Brain microvascular endothelial cell (primary cell): ENCODE data around the gene SPATA9.
A peak's percentile ranks its signal among the peaks of the same experiment; 100 is the strongest.

Experiments
- DNase-seq: peaks from one replicate; pipeline ENCODE4 v3.0.0-alpha.2; 2020
- H3K27ac ChIP-seq: fragments of 250-450 bp; sonication (Bioruptor Pico); 2 replicates; pipeline ENCODE4 v1.5.1; 2020; ENCODE audit warnings: mild to moderate bottlenecking, moderate library complexity
- H3K27me3 ChIP-seq: fragments of 250-450 bp; sonication (Bioruptor Pico); replicated peaks from 2 replicates; pipeline ENCODE4 v1.5.1; 2020; ENCODE audit warnings: mild to moderate bottlenecking
- H3K36me3 ChIP-seq: fragments of 250-450 bp; sonication (Bioruptor Pico); replicated peaks from 2 replicates; pipeline ENCODE4 v1.5.1; 2020; ENCODE audit warnings: mild to moderate bottlenecking
- H3K4me3 ChIP-seq: 2 replicates; pipeline ENCODE4 v1.5.1; 2011; ENCODE audit warnings: low read depth, mild to moderate bottlenecking, control low read depth, low read length, moderate library complexity
- in situ Hi-C: cut with HindIII; loops from 2 replicates; pipeline ENCODE4 v1.10.0; 2017; ENCODE audit warnings: low sequenced_read_pairs, low pct_ligation_motif_present
- TF ChIP-seq, protein P1 (sequence below): IDR thresholded peaks from 2 replicates; pipeline ENCODE4 v1.5.1; 2011; ENCODE audit warnings: low read depth, mild to moderate bottlenecking, moderate library complexity, low read length, control low read depth, inconsistent platforms; ENCODE audit errors: missing control alignments

Gene SPATA9

DNA sequence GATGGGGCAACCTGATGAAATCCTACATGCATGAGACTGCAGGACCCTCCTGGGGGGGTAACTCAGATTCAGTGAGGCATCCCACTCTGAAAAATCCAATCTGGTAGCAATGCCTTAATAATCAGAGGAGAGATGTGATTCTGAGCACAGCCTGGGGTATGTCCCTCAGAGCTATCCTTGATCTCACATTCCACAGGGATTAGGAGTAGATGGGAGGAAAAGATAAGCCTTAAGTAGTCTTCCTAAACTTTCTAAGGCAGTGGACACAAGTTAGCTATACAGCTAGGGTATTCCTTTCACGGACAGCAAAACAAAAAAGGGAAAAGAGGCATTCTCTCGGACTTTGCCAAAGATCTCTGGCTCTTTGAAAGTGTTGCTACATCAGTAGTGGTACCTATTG, 3.9 kb upstream of the SPATA9 start:
- Histone ChIP-seq H3K4me3 (no peak overlapping the region), H3K36me3 (no peaks in the 10 kb centered on the region), H3K27me3 (no peaks in the 10 kb centered on the region), H3K27ac (no peak overlapping the region)
- TF ChIP-seq, protein P1, sequence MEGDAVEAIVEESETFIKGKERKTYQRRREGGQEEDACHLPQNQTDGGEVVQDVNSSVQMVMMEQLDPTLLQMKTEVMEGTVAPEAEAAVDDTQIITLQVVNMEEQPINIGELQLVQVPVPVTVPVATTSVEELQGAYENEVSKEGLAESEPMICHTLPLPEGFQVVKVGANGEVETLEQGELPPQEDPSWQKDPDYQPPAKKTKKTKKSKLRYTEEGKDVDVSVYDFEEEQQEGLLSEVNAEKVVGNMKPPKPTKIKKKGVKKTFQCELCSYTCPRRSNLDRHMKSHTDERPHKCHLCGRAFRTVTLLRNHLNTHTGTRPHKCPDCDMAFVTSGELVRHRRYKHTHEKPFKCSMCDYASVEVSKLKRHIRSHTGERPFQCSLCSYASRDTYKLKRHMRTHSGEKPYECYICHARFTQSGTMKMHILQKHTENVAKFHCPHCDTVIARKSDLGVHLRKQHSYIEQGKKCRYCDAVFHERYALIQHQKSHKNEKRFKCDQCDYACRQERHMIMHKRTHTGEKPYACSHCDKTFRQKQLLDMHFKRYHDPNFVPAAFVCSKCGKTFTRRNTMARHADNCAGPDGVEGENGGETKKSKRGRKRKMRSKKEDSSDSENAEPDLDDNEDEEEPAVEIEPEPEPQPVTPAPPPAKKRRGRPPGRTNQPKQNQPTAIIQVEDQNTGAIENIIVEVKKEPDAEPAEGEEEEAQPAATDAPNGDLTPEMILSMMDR = no peak
- in situ Hi-C loops = no loop called here
- no peak for DNase-seq

GRCh38 chr5:95684361-95684760, 1.6 kb upstream of the SPATA9 start:
- in situ Hi-C loops = no loop called here
- no peak overlapping the region for H3K4me3 ChIP-seq
- H3K36me3 ChIP-seq = no peaks in the 10 kb centered on the region
- TF ChIP-seq, protein P1 = no peak
- no peak overlapping the region for H3K27ac ChIP-seq
- DNase-seq = no peak
- no peaks in the 10 kb centered on the region for H3K27me3 ChIP-seq

DNA sequence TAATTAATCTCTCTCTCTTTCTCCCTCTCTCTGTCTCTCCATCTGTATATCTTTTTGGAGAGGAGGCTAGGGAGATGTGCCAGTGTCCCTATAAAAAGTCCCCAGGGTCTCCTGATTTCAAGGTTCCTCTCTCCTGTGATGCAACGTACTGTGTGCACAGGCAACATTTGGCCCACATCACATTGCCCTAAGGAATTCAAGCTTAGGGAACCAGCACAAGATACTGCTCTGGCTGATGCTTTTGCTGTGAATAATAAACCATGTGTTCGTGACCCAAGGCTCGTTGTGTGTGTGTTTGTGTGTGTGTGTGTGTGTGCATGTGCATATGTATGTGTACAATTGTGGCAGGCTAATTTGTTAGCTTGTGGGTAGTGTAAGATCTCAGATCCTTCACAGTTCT, 9.7 kb downstream of the SPATA9 start:
- in situ Hi-C loops = loop anchor here (25.0 kb wide), 1 partner anchor 164 kb away; no protein-coding TSS in a partner anchor
- TF ChIP-seq, protein P1 = no peak
- H3K36me3 ChIP-seq = no peaks in the 10 kb centered on the region
- DNase-seq = peak; percentile 7
- H3K27ac ChIP-seq = no peak overlapping the region
- H3K27me3 ChIP-seq = no peaks in the 10 kb centered on the region
- H3K4me3 ChIP-seq = no peak overlapping the region

- H3K27ac ChIP-seq = no peak overlapping the region
- in situ Hi-C loops = loop anchor here (25.0 kb wide), 1 partner anchor 165 kb away; no protein-coding TSS in a partner anchor
- DNase-seq = no peak
- H3K36me3 ChIP-seq = no peaks in the 10 kb centered on the region
- no peak overlapping the region for H3K4me3 ChIP-seq
- TF ChIP-seq, protein P1 = no peak
- no peaks in the 10 kb centered on the region for H3K27me3 ChIP-seq
Measured at GRCh38 chr5:95672641-95673040, 10.2 kb downstream of the SPATA9 start.

DNA sequence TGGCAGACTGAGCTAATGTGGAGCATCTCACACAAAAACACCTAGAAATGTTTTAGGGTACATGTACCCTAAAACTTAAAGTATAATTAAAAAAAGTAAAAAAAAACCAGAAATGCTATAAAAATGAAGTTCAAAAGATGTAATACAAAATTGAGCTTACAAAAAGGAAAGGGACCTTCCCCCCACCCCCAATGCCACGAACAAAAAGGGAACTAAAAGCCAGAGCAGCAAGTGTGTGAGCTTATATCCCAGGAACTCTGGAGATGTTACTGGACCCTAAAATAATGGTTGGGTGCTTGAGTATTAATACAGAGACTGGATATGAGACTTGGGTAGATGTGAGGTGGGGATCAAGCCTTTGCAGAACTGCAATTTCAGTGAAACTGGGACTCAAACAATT, 11.0 kb downstream of the SPATA9 start:
- DNase-seq = no peak
- H3K4me3 ChIP-seq = no peak overlapping the region
- no peaks in the 10 kb centered on the region for H3K36me3 ChIP-seq
- H3K27ac ChIP-seq = no peak overlapping the region
- in situ Hi-C loops = loop anchor here (25.0 kb wide), 1 partner anchor 165 kb away; no protein-coding TSS in a partner anchor
- no peaks in the 10 kb centered on the region for H3K27me3 ChIP-seq
- TF ChIP-seq, protein P1 = no peak

- Histone ChIP-seq H3K27me3 (no peaks in the 10 kb centered on the region), H3K36me3 (no peaks in the 10 kb centered on the region), H3K27ac (no peak overlapping the region), H3K4me3 (no peak overlapping the region)
- TF ChIP-seq, protein P1 = no peak
- DNase-seq = peak; percentile 18
- in situ Hi-C loops = loop anchor here (25.0 kb wide), 1 partner anchor 167 kb away; no protein-coding TSS in a partner anchor
Measured at GRCh38 chr5:95670568-95670967, 12.2 kb downstream of the SPATA9 start.
